HG02973 (cell line): ENCODE measurements around the gene DNASE1L1.

Experiments
- ATAC-seq: cut with Tn5 transposase; IDR thresholded peaks from one replicate; pipeline ENCODE4 v1.9.1; 2021; ENCODE audit warnings: moderate library complexity; ENCODE audit not compliant: unreplicated experiment

The DNASE1L1 gene, protein sequence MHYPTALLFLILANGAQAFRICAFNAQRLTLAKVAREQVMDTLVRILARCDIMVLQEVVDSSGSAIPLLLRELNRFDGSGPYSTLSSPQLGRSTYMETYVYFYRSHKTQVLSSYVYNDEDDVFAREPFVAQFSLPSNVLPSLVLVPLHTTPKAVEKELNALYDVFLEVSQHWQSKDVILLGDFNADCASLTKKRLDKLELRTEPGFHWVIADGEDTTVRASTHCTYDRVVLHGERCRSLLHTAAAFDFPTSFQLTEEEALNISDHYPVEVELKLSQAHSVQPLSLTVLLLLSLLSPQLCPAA

DNA sequence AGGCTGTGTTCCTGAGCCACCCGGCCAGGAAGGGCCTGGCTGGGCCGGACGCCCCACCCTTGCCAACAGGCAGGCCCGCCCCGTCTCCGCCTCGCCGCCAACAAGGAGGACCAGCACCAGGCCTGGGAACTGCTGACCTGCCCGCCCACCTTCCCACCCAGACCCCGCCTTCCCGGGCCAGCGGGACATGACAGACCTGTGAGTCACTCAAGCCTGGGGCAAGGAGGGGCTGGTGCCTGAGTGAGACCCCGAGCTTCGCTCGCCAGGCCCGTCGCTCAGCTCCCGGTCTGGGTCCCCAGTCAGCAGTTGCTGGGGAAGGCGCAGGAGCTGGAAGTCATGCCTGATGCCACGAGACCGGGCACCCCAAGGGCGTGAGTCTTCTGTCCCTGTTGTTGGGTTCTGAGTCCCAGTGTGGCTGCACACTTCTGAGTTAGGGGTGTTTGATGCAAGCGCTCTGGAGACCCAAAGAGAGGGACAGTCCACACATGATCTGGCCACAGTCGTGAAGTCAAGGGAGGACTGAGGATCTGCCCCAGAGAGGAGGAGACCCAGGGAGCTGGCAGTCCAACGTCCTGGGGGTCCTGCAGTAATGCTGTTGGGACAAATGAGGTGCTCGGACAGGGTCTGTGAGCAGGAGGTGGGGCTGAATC is at the start of gene DNASE1L1:
Gene DNASE1L1 (minus strand): TSS at position 33 of the 650 bp plus-strand sequence. CDS start 3,686 bp downstream, outside the sequence.
- ATAC-seq, result no peak

DNA sequence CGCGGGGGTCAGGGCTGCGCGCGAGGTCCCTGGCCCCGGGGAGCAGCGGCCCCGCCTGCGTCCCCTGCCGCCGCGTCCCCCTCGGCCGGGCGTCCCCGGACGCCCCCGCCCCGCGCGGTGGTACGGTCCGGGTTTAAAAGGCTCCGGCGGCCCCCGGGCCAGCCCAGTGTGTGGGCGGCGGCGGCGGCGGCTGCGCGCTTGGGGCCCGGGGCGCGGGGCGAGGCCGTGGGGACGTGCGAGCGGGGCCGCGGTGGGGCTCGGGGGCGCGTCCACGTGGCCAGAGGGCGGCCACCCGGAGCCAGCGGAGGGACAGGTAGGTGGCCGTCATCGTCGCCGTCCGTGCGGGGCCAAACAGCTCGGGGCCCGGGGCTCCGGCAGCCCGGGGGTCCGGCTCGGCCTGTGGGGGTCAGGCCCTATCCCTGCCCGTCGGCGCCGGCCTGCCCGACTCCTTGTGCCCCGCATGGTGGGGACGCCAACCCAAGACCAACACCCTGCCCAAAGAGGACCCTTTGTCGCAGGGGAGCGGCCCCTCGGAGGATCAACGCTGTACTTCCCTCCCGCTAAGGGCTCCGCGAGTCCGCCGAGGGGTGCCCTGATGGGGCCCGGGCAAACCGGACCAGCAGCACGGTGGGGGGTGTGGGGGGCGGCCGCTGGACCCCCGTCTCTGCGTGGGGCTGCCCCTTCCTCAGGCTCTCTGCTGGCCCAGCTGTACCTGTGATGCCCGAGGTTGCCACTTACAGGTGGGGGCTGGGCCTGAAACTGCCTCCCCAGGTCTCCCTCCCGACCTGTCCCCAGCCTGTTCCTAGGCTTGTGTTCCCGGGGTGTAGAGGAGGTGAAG is 49.3 kb upstream of the DNASE1L1 start, which contains the start of gene PLXNA3:
Gene PLXNA3 (plus strand): TSS at position 166 of the 838 bp plus-strand sequence. CDS start 1,903 bp downstream, outside the sequence.
- ATAC-seq, result peak; percentile 62

DNA sequence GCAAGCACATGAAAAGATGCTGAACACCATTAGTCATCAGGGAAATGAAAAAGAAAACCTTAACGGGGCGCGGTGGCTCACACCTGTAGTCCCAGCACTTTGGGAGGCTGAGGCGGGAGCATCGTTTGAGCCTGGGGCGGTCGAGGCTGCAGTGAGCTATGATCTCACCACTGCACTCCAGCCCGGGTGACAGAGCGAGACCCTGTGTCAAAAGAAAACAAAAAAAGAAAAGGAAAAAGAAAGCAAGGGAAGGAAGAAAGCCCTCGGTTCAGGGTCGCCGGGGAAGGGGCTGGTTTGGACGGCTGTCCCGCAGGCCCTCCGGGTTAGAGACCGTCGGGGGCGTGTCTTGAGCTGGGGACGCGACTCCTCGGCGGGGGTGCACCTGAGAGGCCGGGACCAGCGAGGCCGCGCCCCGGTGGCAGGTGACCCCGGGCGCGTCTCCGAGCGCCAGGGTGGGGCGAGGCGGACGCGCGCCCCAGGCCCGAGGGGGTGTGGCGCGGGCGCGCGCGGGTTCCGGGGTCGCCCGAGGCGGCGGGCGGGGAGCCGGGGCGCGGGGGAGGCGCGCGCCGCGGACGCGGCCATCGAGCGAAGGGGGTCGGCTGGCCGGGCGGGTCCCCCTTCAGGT is 48.5 kb upstream of the DNASE1L1 start:
- ATAC-seq, result peak; percentile 41

DNA sequence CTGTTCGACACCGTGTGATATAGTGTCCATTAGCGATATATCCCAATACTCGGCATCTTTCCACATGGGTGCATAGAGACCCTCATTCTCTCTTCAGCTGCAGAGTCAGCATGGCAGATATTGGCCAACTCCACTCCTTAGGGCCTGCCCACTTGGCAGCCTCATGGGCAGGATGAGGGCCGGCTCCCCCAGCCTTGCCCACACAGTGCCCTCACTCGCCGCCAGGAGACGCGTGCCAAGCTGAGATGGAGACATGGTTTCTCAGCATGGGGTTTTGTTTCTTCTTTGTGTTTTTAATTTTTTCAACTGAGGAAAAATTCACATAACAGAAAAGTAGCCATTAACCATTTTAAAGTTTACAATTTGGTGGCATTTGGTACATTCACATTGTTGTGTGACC is 43.8 kb upstream of the DNASE1L1 start:
- ATAC-seq, result no peak

DNA sequence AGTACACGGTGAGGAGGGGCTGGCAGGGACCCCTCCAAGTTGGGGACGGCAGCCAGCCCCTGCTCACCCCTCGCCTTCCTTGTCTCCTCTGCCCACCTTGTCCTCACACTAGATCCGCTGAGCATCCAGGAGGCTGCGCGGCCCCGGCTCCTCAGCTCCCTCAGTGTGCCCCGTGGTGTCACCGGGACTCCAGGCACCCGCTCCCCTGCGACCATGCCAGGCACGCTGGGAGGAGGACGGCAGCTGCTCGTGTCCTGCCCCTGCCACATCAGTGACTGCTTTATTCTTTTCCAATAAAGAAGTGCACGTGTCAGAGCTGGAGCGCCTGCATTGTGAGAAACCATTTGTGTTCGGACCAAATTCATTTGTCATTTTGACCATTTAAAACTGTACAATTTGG is 41.3 kb upstream of the DNASE1L1 start:
- ATAC-seq, result no peak

DNA sequence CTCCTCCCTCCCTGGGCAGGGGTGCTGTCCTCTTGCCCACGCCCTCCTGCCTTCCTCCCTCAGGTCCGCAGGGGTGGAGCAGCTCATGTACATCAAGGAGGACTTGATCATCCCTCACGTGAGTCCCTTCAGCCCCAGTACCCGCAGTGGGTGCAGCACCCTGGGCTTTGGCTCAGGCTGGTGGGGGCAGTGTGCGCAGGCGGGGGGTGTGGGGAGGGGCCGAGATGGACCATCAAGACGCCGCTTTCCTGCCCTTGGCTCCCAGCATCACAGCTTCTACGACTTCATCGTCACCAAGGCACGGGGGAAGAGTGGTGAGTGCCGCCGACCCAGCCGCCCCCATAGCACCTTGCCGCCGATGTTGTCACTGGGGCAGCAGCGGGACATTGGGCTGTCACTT is 40.6 kb upstream of the DNASE1L1 start:
- ATAC-seq, result no peak

DNA sequence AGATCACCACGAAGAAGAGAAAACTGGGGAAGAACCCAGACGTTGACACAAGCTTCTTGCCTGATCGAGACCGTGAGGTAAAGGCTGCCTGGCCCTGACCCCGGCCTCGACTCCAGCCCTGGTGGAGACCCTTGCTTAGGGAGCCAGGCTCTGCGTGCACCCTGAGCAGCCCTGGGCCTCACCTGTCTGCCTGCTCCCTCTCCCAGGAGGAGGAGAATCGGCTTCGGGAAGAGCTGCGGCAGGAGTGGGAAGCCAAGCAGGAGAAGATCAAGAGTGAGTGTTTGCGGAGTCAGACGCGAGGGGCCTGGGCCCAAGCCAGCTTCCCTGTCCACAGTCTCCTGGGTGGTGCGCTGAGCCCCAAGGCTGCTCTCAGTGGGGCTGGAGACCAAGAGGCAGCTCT is 39.4 kb upstream of the DNASE1L1 start:
- ATAC-seq, result no peak

DNA sequence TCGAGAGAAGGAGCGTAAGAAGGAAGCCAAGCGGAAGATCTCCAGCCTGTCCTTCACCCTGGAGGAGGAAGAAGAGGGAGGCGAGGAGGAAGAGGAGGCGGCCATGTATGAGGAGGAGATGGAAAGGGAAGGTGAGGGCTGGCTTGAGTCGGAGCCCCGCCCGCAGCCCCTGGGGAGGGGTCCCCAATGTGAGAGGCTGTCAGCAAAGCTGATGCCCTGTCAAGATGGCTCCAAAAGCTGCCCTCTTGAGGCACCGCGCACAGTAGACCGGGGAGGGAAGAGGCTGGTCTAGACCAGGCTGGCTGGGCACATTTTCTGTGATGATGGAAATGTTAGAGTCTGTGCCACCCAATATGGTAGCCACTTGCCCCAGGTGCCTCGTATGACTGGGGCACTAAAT is 37.4 kb upstream of the DNASE1L1 start:
- no peak for ATAC-seq

DNA sequence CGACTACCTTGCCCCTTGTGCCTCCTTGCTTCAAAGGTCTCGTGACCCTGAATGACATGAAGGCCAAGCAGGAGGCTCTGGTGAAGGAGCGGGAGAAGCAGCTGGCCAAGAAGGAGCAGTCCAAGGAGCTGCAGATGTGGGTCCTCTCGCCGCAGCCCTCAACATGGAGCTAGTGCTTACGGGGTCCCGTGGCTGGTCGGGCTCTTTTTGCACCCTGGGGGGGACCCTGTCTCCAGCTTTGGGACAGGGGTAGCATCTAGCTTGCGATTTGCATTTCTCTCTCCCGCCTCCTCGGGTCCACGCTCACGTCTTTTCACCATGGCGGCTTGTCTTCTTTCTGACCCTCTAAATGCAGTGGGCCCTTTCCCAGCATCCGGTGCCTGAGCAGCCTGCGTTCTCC is 36.7 kb upstream of the DNASE1L1 start:
- ATAC-seq, result no peak

DNA sequence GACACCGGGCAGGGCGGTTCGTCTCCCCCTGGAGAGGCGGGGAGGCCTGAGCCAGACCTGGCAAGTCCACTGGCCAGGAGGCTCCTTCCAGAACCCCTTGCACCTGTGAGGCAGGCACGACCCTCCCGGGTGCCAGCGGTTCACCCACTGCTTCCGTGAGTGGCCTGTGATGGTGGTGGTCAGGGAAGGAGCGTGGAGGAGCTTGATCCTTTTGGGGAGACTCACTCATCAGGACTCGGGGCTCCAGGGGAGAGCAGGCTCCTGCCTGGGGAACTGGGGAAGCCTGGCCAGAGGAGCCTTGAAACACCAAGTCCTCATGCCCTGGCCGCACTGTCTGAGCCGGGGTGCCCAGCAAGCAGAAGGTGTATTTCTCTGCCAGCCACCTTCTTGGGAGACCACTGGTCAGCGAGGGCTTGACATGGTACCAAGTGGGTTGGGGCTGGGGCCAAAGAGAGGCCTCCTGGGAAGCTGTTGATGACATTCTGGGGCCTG is 35.7 kb upstream of the DNASE1L1 start:
- no peak for ATAC-seq

DNA sequence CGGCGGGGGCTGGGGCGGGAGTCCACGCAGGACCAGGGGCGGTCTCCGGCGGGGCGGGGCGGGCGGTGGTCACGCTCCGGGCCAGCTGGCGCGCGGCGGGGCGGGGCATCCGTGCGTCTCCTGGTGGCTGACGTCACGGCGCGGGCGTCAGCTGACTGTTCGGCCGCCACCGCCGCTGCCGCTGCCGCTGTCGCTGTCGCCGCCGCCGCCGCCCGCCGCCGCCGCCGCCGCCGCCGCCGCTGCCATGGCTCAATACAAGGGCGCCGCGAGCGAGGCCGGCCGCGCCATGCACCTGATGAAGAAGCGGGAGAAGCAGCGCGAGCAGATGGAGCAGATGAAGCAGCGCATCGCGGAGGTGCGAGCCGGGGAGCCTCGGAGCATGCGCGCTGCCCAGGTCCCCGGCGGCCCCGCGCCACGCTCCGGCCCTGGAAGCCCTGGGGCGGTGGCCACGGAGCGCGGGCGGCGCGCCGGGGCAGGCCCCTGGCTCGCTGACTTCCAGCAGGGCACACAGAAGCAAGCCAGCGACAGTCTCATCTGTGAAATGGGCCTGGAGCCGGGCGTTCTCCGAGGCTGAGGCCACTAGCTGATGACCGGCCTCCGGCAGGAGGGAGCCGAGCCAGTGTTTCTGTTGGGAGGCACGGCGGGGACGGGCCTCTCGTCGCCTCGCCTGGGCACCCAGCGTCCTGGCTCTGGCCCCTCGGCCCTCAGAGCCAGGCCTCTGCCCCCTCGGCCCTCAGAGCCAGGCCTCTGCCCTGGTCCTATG is 35.1 kb upstream of the DNASE1L1 start, which contains the start of gene FAM50A:
Gene FAM50A (plus strand): TSS at position 150 of the 763 bp plus-strand sequence. CDS start 95 bp downstream, at position 245.
- peak; percentile 54 for ATAC-seq

DNA sequence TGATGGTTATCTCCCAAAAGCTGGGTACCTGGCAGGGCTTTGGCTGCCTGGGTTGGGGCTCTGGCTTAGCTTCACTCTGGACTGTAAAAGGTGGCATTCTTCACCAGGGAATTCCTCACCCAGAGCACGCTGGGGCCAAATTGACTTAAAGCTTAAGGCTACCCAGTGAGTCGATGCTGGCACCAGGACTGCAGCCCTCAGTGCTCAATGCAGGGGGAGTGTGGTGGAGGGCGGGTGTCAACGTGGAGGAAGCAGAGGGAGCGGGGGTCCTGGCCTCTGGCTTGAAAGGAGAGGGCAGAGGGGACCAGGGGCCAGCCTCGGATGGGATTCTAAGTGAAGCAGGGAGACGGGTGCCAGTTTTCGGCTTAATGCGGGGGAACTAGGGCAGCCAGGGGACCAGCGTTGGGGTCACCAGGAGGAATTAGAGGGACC is 34.4 kb upstream of the DNASE1L1 start:
- ATAC-seq, result no peak

DNA sequence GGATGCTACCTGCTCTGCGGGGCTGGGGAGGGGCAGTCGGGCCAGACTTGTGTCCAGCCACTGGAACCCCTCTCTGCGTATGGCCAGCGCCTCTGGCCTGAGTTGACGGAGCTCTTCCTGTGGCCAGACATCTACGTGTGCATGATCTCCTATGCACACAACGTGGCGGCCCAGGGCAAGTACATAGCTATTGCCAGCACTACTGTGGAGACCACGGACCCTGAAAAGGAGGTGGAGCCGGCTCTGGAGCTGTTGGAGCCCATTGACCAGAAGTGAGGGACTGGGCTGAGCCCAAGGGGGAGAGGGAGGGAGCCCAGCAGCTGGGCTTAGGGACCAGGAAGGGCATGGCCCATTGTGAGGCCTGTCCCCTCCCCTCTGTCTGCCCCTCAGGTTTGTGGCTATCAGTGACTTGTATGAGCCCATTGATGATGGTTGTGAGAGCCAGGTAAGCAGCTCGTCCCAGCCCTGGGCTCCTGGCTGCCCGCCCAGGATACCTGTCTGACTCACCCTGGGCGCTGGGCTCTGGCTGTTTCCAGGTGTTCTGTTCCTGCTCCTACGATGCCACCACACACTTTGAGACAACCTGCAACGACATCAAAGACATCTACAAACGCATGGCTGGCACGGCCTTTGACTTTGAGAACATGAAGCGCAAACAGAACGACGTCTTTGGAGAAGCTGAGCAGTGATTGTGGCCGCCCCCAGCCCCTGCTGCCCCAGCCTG is 33.1 kb upstream of the DNASE1L1 start:
- no peak for ATAC-seq

DNA sequence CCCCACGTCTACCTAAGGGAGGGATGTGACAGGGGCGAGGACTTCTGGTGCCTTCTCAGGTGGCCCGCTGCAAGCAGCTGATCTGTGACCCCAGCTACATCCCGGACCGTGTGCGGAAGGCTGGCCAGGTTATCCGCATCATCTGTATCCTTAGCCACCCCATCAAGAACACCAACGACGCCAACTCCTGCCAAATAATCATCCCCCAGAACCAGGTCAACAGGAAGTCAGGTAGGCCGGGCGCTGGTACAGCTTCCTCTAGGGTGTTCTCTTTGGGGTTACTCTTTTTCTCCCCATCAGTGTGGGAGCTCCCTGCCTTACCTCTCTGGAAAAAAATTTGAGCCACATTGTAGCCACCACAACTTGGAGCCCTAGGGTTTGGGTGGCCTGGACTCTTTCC is 32.5 kb upstream of the DNASE1L1 start:
- ATAC-seq, result no peak

DNA sequence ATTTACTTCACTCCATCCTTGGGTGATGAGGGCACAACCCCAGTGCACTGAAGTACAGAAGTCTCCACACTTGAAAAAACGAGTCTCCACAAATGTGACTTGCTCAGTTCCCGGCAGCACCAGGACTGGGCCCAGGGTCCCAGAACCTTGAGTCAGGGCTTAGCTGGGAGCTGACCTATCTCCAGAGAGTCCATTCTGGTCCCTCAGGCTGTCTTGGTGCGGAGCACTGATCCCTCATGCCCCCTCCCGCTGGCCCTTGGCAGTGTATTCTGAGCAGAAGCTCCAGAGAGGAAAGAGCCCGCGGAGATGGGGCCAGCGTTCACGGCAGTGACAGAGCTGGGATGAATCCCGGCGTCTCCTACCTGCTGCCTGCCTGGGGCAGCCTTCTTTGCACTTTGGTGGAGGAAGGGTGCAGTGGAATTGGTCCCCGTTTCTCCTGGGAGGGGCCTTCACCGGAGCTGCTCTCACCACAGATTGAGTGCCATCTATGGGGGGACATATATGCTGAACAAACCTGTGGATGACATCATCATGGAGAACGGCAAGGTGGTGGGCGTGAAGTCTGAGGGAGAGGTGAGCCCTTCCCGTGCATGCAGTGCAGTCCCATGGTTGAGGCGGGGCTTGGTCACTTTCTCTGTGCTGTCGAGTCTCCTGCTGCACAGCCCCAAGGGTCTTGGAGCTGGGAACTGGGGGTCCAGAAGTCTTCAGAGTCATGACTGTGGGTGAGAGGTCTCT is 31.7 kb upstream of the DNASE1L1 start:
- ATAC-seq, result no peak

DNA sequence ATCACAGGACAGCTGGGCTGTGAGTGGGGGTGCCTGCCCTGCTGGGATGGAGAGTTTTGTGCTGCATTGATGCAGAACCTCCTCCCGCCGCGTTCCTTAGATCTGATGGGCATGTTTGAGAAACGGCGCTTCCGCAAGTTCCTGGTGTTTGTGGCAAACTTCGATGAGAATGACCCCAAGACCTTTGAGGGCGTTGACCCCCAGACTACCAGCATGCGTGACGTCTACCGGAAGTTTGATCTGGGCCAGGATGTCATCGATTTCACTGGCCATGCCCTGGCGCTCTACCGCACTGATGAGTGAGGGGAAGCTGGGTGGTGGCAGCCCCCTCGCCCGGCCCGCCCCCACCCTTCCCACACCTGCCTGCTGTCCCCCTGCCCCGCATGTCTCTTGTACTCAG is 30.8 kb upstream of the DNASE1L1 start:
- ATAC-seq, result no peak

DNA sequence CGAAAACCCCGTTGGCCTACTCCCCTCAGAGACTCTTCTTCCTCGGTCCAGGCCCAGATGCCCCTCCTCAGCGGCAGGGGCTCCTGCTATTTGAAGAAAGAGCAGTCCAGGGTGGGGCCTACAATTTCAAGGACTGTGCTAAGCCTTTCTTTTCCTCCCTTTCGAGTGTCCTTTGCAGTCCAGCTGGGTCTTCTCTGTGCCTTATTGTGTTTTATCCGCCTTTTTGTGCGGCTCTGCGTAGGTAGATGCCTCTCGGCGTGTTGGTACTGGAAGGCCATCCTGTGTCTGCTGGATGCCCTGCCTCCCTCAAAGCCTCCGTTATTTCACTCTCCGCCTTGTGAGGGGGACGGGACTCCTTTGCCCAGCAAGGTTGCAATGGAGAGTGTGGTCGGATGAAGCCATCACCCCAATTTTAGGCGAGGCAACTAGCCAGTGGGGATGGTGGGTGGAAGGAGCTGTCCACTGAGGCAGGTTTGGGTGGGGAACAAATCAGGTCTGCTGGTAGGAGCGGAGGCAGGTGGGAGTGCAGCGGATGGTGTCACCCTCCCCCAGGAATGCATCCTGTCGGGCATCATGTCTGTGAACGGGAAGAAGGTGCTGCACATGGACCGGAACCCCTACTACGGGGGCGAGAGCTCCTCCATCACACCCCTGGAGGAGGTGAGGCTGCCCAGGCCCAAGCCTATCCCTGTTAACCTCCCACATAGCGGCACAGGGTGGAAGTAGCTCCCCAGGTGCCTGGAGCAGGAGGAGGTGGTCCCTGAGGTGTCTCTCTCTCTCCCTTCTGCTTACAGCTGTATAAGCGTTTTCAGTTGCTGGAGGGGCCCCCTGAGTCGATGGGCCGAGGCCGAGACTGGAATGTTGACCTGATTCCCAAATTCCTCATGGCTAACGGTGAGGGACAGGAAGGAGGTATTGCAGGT is 29.2 kb upstream of the DNASE1L1 start:
- ATAC-seq, result no peak
